ENCODE measurements around the gene TM4SF4. TPM values are rescaled to one million over a fixed set of nuclear protein-coding genes. Genes with fewer than 3 reads are reported as not detected.

The TM4SF4 gene
- total and polyA plus RNA-seq, 2 of the 8 experiments (the other 6 are each of a cell fraction or from before 2014, with no cell fraction given), result not detected

- Histone ChIP-seq H4K8ac (ENCODE audit: extremely low read depth, insufficient read depth, low read length) (no peak overlapping the region), H4K5ac (ENCODE audit: insufficient read length, low read depth, low read length) (no peak overlapping the region), H3K14ac (ENCODE audit: insufficient read length) (no peak overlapping the region), H4K91ac (replicated peaks; ENCODE audit: insufficient read length, low read length) (no peak overlapping the region), H3K4me2 (ENCODE audit: insufficient read depth in 1 of 2, low read depth in 2 of 2, low read length in 2 of 2) (no peak overlapping the region), H3K9ac (replicated peaks in 1 of 4; ENCODE audit: extremely low read depth in 1 of 4, low read depth in 3 of 4, low read length in 3 of 4) (no peak overlapping the region), H3K27ac (ENCODE audit: low read depth, low read length) (no peak overlapping the region), H3K9me3 (ENCODE audit: insufficient read depth in 2 of 2, low read depth in 1 of 2, low read length in 1 of 2) (no peaks in the 10 kb centered on the region), H3K36me3 (ENCODE audit: control insufficient read depth in 2 of 4, insufficient read depth in 4 of 4, low read length in 3 of 4) (no peaks in the 10 kb centered on the region), H2AK5ac (ENCODE audit: low read depth, low read length) (no peak overlapping the region), H4K20me1 (replicated peaks in 1 of 2; ENCODE audit: control insufficient read depth in 1 of 2, insufficient read depth in 2 of 2, low read length in 2 of 2) (no peaks in the 10 kb centered on the region), H3K56ac (replicated peaks; ENCODE audit: insufficient read length, low read depth, low read length) (no peak overlapping the region), H3K4me1 (replicated peaks in 1 of 4; ENCODE audit: control insufficient read depth in 3 of 4, insufficient read depth in 4 of 4, low read length in 3 of 4) (no peaks in the 10 kb centered on the region), H2BK12ac (ENCODE audit: low read depth, low read length) (no peak overlapping the region), H2BK15ac (ENCODE audit: low read length) (no peak overlapping the region), H2BK20ac (ENCODE audit: low read length) (no peak overlapping the region), H3K4me3 (ENCODE audit: extremely low read depth in 1 of 4, insufficient read depth in 2 of 4, low read depth in 3 of 4, low read length in 4 of 4) (no peak overlapping the region), H3K27me3 (replicated peaks in 1 of 4; ENCODE audit: control insufficient read depth in 3 of 4, extremely low read depth in 1 of 4, insufficient read depth in 3 of 4, low read length in 3 of 4) (no peaks in the 10 kb centered on the region), H3K23ac (ENCODE audit: insufficient read length) (no peak overlapping the region), H3K4ac (replicated peaks; ENCODE audit: insufficient read length, low read depth, low read length) (no peak overlapping the region), H2AFZ (ENCODE audit: low read length) (peak overlapping the region; percentile 96), H2BK5ac (ENCODE audit: low read depth, low read length) (no peak overlapping the region), H3K79me2 (ENCODE audit: control insufficient read depth in 1 of 2, insufficient read depth in 2 of 2, low read length in 2 of 2) (no peaks in the 10 kb centered on the region), H3K23me2 (ENCODE audit: low read depth, low read length) (no peaks in the 10 kb centered on the region), H3K18ac (ENCODE audit: extremely low read depth, low read length) (no peak overlapping the region; the same call in 1 of the 2 replicates), H2BK120ac (replicated peaks; ENCODE audit: low read depth, low read length) (peak overlapping the region; percentile 1), H3K79me1 (ENCODE audit: low read depth, low read length) (no peaks in the 10 kb centered on the region)
- WGBS, 2 experiments (ENCODE audit: extremely low coverage in 1 of 2, insufficient coverage in 1 of 2, insufficient read length in 1 of 2, insufficient replicate concordance in 2 of 2, low coverage in 1 of 2, low lambda C conversion rate in 2 of 2, missing lambda C conversion rate in 1 of 2), result 82% methylated on average over 14 of the region's 14 CpGs; no CpG with 5 or more reads in 1 of the 2 experiments
- FAIRE-seq, result no peak
- ChIA-PET CTCF (ENCODE audit: partially characterized antibody) (interaction anchor here (0.6 to 4.4 kb wide), 48 partner anchors 8 to 529 kb away, joined by 3 to 53 read pairs (median 5); partner anchors contain the start of genes TM4SF1 and TM4SF18), POLR2A (ENCODE audit: partially characterized antibody) (interaction anchor here (0.7 kb wide), 1 partner anchor 459 kb away, joined by 3 read pairs; no protein-coding TSS in a partner anchor)
- DNase-seq (ENCODE audit: low read depth in 1 of 2, low spot score in 2 of 2), result no peak
- TF ChIP-seq GABPA (IDR thresholded peaks at IDR 0.05; ENCODE audit: borderline replicate concordance, insufficient read depth, low read length), result no peak
Observed at GRCh38 chr3:149479621-149480325, 5.3 kb downstream of the TM4SF4 start.

All from H1 (cell line).